ENCODE measurements around the gene SKIDA1.
A peak's percentile ranks its signal among the peaks of the same experiment; 100 is the strongest.
"Not testable (repeated sequence)": the region's sequence is repeated elsewhere in the genome, so short reads cannot be mapped to it uniquely, and the experiment has no call there.

The SKIDA1 gene

DNA sequence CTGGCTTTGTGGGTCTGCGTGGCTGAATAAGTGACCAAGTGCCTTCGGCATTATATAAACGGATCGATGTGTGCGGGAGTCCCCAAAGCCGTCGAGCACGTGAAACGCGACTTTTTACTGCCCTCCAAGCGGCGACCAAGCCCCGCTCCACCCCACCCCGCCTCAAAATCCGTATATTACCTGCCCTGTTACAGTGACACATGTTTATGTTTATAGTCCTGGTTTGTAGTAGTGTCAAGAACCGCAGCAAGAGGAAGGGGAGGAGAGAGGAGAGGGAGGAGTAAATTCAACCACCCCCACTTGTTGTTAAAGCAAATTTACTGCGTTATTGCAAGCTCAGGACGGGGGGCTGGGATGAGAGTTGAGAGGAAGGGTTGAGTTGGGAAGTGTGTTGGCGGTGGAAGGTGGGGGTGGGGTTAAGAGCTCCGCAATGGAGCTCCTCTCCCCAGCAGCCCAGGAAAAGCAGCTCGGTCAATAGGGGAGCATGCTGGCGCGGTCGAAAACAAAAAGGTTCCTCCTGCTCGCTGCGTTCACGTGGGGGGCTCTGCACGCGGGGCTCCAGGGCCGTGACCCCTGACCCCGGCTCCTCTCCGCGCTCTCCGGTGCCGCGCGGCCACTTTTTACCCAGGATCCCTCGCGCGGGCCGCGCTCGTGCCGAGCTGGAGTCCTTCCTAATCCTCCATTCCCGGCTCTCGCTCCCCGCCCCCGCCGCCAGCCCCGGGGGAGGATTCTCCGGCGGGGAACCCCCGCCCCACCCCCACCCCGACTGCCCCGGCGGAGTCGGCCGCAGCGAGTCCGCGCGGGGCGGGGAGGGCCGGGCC lies at the start of gene SKIDA1:
TSS of gene SKIDA1 (minus strand) at position 316 of the 821 bp plus-strand sequence. CDS start 7,860 bp downstream, outside the sequence.
- H3K4me3 ChIP-seq (ENCODE audit: low read length in 2 of 2): peak within 1 kb of the TSS; percentile 80 to 86
- H3K27me3 ChIP-seq (ENCODE audit: control insufficient read depth in 2 of 2, insufficient read depth in 2 of 2, low read length in 2 of 2): peaks cover 4 to 6% of the 10 kb centered on the region in 2 donors
- no peaks in the 10 kb centered on the region for H3K9me3 ChIP-seq (ENCODE audit: control insufficient read depth in 2 of 2, low read length in 2 of 2)
- H3K9ac ChIP-seq (ENCODE audit: low read depth in 1 of 2, low read length in 2 of 2): peak within 1 kb of the TSS; percentile 67 to 83
- peaks cover 9% of the 10 kb centered on the region in 2 donors for H3K4me1 ChIP-seq (ENCODE audit: control insufficient read depth in 2 of 2, insufficient read depth in 2 of 2, low read length in 2 of 2)
- H3K27ac ChIP-seq (ENCODE audit: low read depth in 2 of 2, low read length in 2 of 2): peak within 1 kb of the TSS; percentile 84 to 90
- no peaks in the 10 kb centered on the region for H3K36me3 ChIP-seq (ENCODE audit: control insufficient read depth in 2 of 2, insufficient read depth in 2 of 2, low read length in 2 of 2)

DNA sequence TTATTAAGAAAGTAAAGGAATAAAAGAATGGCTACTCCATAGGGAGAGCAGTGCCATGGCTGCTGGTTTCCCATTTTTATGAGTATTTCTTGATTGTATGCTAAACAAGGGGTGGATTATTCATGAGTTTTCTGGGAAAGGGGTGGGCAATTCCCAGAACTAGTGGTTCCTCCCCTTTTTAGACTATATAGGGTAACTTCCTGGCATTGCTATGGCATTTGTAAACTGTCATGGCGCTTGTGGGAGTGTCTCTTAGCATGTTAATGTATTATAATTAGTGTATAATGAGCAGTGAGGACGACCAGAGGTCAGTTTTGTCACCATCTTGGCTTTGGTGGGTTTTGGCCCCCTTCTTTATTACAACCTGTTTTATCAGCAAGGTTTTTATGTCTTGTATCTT lies 49.0 kb upstream of the SKIDA1 start:
- not testable (repeated sequence) for H3K4me1 ChIP-seq (ENCODE audit: control insufficient read depth in 2 of 2, insufficient read depth in 2 of 2, low read length in 2 of 2)

DNA sequence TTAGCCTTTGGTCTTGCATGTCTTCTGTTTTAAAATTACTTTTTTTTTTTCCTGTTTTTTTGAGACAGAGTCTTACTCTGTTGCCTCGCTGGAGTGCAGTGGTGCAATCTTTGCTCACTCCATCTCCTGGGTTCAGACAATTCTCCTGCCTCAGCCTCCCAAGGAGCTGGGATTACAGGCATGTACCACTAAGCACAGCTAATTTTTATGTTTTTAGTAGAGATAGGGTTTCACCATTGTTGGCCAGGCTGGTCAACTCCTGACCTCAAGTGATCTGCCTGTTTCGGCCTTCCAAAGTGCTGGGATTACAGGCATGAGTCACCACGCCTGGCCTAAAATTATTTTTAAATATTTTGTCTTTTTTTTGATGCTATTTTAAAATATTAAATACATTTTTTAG lies 47.1 kb upstream of the SKIDA1 start:
- no peaks in the 10 kb centered on the region for H3K27me3 ChIP-seq (ENCODE audit: control insufficient read depth in 2 of 2, insufficient read depth in 2 of 2, low read length in 2 of 2)
- no peak overlapping the region for H3K9ac ChIP-seq (ENCODE audit: low read depth in 1 of 2, low read length in 2 of 2)
- no peaks in the 10 kb centered on the region for H3K9me3 ChIP-seq (ENCODE audit: control insufficient read depth in 2 of 2, low read length in 2 of 2)
- H3K4me3 ChIP-seq (ENCODE audit: low read length in 2 of 2): no peak overlapping the region
- H3K27ac ChIP-seq (ENCODE audit: low read depth in 2 of 2, low read length in 2 of 2): no peak overlapping the region
- no peaks in the 10 kb centered on the region for H3K36me3 ChIP-seq (ENCODE audit: control insufficient read depth in 2 of 2, insufficient read depth in 2 of 2, low read length in 2 of 2)
- H3K4me1 ChIP-seq (ENCODE audit: control insufficient read depth in 2 of 2, insufficient read depth in 2 of 2, low read length in 2 of 2): peaks cover under 1 to 2% of the 10 kb centered on the region in 2 donors

More for the DNA sequence above, 49.0 kb upstream of the SKIDA1 start:
- H3K36me3 ChIP-seq (ENCODE audit: control insufficient read depth in 2 of 2, insufficient read depth in 2 of 2, low read length in 2 of 2); H3K27ac ChIP-seq (ENCODE audit: low read depth in 2 of 2, low read length in 2 of 2); H3K9ac ChIP-seq (ENCODE audit: low read depth in 1 of 2, low read length in 2 of 2); H3K27me3 ChIP-seq (ENCODE audit: control insufficient read depth in 2 of 2, insufficient read depth in 2 of 2, low read length in 2 of 2); H3K4me3 ChIP-seq (ENCODE audit: low read length in 2 of 2); H3K9me3 ChIP-seq (ENCODE audit: control insufficient read depth in 2 of 2, low read length in 2 of 2): not testable (repeated sequence)

DNA sequence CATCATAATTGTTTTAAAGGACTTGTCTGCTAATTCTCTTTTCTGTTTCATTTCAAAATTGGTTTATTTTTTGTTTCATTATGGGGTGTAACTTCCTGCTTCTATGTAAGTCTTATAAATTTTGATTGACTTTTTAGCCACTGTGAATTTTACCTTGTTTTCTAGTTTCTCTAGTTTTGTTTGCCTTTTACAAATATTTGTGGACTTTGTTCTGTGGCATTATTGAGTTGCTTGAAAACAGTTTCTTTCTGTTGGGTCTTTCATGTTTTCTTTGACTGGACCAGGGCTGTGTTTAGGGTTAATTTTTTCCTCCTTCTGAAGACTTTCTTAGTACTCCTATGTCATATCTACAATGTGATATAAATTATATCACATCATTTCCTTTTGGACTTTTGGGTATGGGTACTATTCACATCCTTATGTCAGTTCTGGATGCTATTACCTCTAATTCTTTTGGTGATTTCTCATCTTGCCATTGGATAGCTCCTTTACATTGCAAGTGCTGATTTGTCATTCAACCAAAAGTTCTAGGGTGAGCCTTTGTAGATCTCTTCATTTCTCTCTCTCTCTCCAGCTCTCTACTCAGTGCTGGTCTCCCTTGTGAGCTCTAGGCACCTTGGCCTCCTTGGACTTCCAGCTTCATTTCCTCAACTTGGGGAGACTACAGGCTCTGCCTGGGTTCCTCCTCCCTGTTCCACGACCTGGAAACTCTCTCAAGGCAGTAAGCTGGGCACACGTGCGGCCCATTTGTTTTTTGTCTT lies 45.5 kb upstream of the SKIDA1 start:
- no peak overlapping the region for H3K9ac ChIP-seq (ENCODE audit: low read depth in 1 of 2, low read length in 2 of 2)
- no peaks in the 10 kb centered on the region for H3K27me3 ChIP-seq (ENCODE audit: control insufficient read depth in 2 of 2, insufficient read depth in 2 of 2, low read length in 2 of 2)
- peaks cover 2 to 5% of the 10 kb centered on the region in 2 donors for H3K4me1 ChIP-seq (ENCODE audit: control insufficient read depth in 2 of 2, insufficient read depth in 2 of 2, low read length in 2 of 2)
- no peak overlapping the region for H3K27ac ChIP-seq (ENCODE audit: low read depth in 2 of 2, low read length in 2 of 2)
- no peaks in the 10 kb centered on the region for H3K9me3 ChIP-seq (ENCODE audit: control insufficient read depth in 2 of 2, low read length in 2 of 2)
- H3K4me3 ChIP-seq (ENCODE audit: low read length in 2 of 2): no peak overlapping the region
- no peaks in the 10 kb centered on the region for H3K36me3 ChIP-seq (ENCODE audit: control insufficient read depth in 2 of 2, insufficient read depth in 2 of 2, low read length in 2 of 2)

- peaks cover 16 to 24% of the 10 kb centered on the region in 2 donors for H3K36me3 ChIP-seq (ENCODE audit: control insufficient read depth in 2 of 2, insufficient read depth in 2 of 2, low read length in 2 of 2)
Observed at GRCh38 chr10:21558984-21559383, 33.5 kb upstream of the SKIDA1 start.

GRCh38 chr10:21556527-21556926 lies 31.0 kb upstream of the SKIDA1 start:
- H3K9ac ChIP-seq (ENCODE audit: low read depth in 1 of 2, low read length in 2 of 2): no peak overlapping the region
- H3K4me1 ChIP-seq (ENCODE audit: control insufficient read depth in 2 of 2, insufficient read depth in 2 of 2, low read length in 2 of 2): no peaks in the 10 kb centered on the region
- no peaks in the 10 kb centered on the region for H3K9me3 ChIP-seq (ENCODE audit: control insufficient read depth in 2 of 2, low read length in 2 of 2)
- no peak overlapping the region for H3K4me3 ChIP-seq (ENCODE audit: low read length in 2 of 2)
- H3K27me3 ChIP-seq (ENCODE audit: control insufficient read depth in 2 of 2, insufficient read depth in 2 of 2, low read length in 2 of 2): no peaks in the 10 kb centered on the region
- H3K27ac ChIP-seq (ENCODE audit: low read depth in 2 of 2, low read length in 2 of 2): no peak overlapping the region
- H3K36me3 ChIP-seq (ENCODE audit: control insufficient read depth in 2 of 2, insufficient read depth in 2 of 2, low read length in 2 of 2): peaks cover 16 to 35% of the 10 kb centered on the region in 2 donors

More at GRCh38 chr10:21558984-21559383, 33.5 kb upstream of the SKIDA1 start:
- not testable (repeated sequence) for H3K9ac ChIP-seq (ENCODE audit: low read depth in 1 of 2, low read length in 2 of 2); H3K4me1 ChIP-seq (ENCODE audit: control insufficient read depth in 2 of 2, insufficient read depth in 2 of 2, low read length in 2 of 2); H3K27ac ChIP-seq (ENCODE audit: low read depth in 2 of 2, low read length in 2 of 2); H3K27me3 ChIP-seq (ENCODE audit: control insufficient read depth in 2 of 2, insufficient read depth in 2 of 2, low read length in 2 of 2); H3K9me3 ChIP-seq (ENCODE audit: control insufficient read depth in 2 of 2, low read length in 2 of 2); H3K4me3 ChIP-seq (ENCODE audit: low read length in 2 of 2)

GRCh38 chr10:21552638-21553037 lies 27.2 kb upstream of the SKIDA1 start:
- Histone ChIP-seq H3K4me3 (ENCODE audit: low read length in 2 of 2) (no peak overlapping the region), H3K9ac (ENCODE audit: low read depth in 1 of 2, low read length in 2 of 2) (no peak overlapping the region), H3K27me3 (ENCODE audit: control insufficient read depth in 2 of 2, insufficient read depth in 2 of 2, low read length in 2 of 2) (no peaks in the 10 kb centered on the region), H3K36me3 (ENCODE audit: control insufficient read depth in 2 of 2, insufficient read depth in 2 of 2, low read length in 2 of 2) (peaks cover 14 to 41% of the 10 kb centered on the region in 2 donors), H3K4me1 (ENCODE audit: control insufficient read depth in 2 of 2, insufficient read depth in 2 of 2, low read length in 2 of 2) (no peaks in the 10 kb centered on the region), H3K27ac (ENCODE audit: low read depth in 2 of 2, low read length in 2 of 2) (no peak overlapping the region), H3K9me3 (ENCODE audit: control insufficient read depth in 2 of 2, low read length in 2 of 2) (no peaks in the 10 kb centered on the region)

DNA sequence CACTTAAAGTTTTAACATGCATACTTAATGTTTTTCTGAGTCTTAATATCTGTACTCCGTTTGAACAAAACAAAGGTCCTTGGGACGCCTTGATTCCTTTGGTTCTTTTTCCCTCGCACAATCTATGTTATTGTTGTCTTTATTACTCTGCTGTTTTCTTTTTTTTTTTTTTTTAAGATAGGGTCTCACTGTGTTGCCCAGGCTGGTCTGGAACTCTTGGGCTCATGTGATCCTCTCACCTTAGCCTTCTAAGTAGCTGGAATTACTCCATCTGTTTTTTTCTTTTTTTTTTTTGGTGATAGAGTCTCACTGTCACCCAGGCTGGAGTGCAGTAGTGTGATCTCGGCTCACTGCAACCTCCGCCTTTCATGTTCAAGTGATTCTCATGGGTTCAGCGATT lies 21.8 kb upstream of the SKIDA1 start:
- Histone ChIP-seq H3K4me3 (ENCODE audit: low read length in 2 of 2) (no peak overlapping the region), H3K9me3 (ENCODE audit: control insufficient read depth in 2 of 2, low read length in 2 of 2) (no peaks in the 10 kb centered on the region), H3K9ac (ENCODE audit: low read depth in 1 of 2, low read length in 2 of 2) (no peak overlapping the region), H3K27me3 (ENCODE audit: control insufficient read depth in 2 of 2, insufficient read depth in 2 of 2, low read length in 2 of 2) (no peaks in the 10 kb centered on the region), H3K4me1 (ENCODE audit: control insufficient read depth in 2 of 2, insufficient read depth in 2 of 2, low read length in 2 of 2) (no peaks in the 10 kb centered on the region), H3K36me3 (ENCODE audit: control insufficient read depth in 2 of 2, insufficient read depth in 2 of 2, low read length in 2 of 2) (peaks cover 25 to 39% of the 10 kb centered on the region in 2 donors), H3K27ac (ENCODE audit: low read depth in 2 of 2, low read length in 2 of 2) (no peak overlapping the region)

GRCh38 chr10:21540701-21541100 lies 15.2 kb upstream of the SKIDA1 start:
- not testable (repeated sequence) for H3K9ac ChIP-seq (ENCODE audit: low read depth in 1 of 2, low read length in 2 of 2); H3K4me1 ChIP-seq (ENCODE audit: control insufficient read depth in 2 of 2, insufficient read depth in 2 of 2, low read length in 2 of 2); H3K9me3 ChIP-seq (ENCODE audit: control insufficient read depth in 2 of 2, low read length in 2 of 2); H3K4me3 ChIP-seq (ENCODE audit: low read length in 2 of 2); H3K27ac ChIP-seq (ENCODE audit: low read depth in 2 of 2, low read length in 2 of 2); H3K27me3 ChIP-seq (ENCODE audit: control insufficient read depth in 2 of 2, insufficient read depth in 2 of 2, low read length in 2 of 2)
- peaks cover 42 to 49% of the 10 kb centered on the region in 2 donors for H3K36me3 ChIP-seq (ENCODE audit: control insufficient read depth in 2 of 2, insufficient read depth in 2 of 2, low read length in 2 of 2)

DNA sequence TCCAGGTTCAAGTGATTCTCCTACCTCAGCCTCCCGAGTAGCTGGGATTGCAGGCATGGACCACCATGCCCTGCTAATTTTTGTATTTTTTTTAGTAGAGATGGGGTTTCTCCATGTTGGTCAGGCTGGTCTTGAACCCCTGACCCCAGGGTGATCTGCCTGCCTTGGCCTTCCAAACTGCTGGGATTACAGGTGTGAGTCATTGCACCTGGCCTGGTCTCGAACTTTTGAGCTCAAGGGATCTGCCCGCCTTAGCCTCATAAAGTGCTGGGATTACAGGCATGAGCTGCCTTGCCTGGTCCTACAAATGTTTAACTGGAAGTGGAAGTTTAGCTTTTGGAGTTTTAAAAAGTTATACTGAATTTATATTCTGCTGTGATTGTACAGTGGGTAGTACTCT lies 11.4 kb upstream of the SKIDA1 start:
- peaks cover 20 to 29% of the 10 kb centered on the region in 2 donors for H3K36me3 ChIP-seq (ENCODE audit: control insufficient read depth in 2 of 2, insufficient read depth in 2 of 2, low read length in 2 of 2)
- no peaks in the 10 kb centered on the region for H3K9me3 ChIP-seq (ENCODE audit: control insufficient read depth in 2 of 2, low read length in 2 of 2)
- no peaks in the 10 kb centered on the region for H3K27me3 ChIP-seq (ENCODE audit: control insufficient read depth in 2 of 2, insufficient read depth in 2 of 2, low read length in 2 of 2)
- H3K27ac ChIP-seq (ENCODE audit: low read depth in 2 of 2, low read length in 2 of 2): no peak overlapping the region
- H3K9ac ChIP-seq (ENCODE audit: low read depth in 1 of 2, low read length in 2 of 2): no peak overlapping the region
- peaks cover 0 to 6% of the 10 kb centered on the region in 2 donors for H3K4me1 ChIP-seq (ENCODE audit: control insufficient read depth in 2 of 2, insufficient read depth in 2 of 2, low read length in 2 of 2)
- H3K4me3 ChIP-seq (ENCODE audit: low read length in 2 of 2): no peak overlapping the region

Measured in mucosa of rectum (tissue), 2 donors.